ENCODE results near the gene ADGRV1.

Gene ADGRV1

DNA sequence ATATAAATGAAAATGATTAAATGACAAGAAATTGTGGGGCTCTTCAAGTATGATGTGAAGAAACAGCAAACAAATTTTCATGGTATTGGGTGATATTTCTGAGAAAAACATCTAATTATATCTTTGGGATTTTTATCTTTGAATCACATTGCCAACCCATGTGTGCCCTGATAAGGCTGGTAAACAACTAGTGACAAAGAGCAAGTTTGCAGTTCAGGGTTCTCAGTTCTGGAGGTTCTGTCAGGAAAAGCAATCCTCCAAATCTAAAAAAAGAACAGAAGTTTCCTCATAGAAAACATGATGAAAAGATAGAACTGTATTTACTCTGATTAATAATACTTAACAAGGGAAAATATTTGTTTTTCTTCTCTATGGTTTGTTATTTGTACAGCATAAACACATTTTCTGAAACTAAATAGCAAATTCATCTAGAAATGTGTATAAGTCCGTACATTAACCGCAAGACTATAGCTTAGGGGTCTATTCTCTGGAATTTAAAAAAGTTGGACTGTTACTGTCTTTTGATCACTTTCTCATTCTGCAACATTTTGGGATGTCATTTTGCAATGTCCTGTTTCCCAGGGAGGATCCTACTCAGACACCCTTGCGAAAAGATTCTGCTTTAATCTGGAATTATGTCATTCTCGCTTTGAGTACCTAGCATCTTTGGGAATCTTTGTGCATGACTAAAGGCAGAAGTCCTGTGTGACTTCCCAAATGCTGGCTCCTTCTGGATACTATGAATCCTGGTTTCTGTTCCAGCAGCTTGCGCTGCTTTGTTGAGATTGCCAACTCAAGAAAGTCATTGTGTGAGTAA is 308.5 kb downstream of the ADGRV1 start:
- in situ Hi-C loops (cut with HindIII; ENCODE audit: low sequenced_read_pairs) = no loop called here

DNA sequence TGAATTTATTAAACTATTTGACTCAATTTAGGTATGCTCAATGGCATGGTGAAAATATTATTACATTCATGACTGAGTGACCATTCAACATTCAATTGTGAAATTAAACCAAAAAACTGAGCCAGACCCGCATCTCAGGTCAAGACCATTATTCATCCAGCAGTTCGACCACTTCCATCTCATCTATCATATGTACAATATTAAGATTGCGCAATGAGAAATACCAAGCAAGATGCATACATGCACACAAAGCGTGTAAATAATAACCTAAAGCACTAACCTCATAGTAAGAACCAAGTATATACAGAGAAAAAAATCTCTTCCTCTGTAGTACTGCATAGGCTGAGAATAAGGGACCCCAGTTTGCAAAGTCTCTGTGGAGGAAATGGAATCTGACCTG is 310.2 kb downstream of the ADGRV1 start:
- in situ Hi-C loops (cut with HindIII; ENCODE audit: low sequenced_read_pairs) = no loop called here

DNA sequence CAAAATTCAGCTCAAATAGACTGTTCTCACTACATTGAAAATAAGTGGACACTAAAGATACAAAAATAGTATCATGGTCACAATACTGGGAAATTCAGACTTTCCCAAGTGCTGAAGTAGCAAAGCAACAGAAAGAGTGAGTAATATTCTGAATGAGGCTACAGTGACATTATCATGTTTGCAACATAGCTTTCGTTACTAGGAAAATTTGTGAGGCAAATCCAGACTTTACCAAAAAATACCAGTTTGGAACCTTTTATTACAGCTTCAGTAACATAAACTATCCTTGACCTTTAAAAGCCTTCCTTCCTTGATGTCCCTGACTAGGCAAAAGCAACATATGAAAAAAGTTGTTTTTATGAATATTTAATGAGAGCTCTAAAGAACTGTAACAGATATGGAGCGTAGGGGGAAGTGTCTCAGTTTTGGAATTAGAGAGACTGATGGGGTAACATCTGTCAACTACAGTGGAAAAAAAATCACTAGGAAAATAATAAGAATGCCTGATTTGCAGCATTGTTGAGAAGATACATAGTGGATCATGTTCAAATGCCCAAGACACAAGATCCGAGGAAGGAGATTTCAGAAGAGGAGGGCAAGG is 312.9 kb downstream of the ADGRV1 start:
- in situ Hi-C loops (cut with HindIII; ENCODE audit: low sequenced_read_pairs) = no loop called here

DNA sequence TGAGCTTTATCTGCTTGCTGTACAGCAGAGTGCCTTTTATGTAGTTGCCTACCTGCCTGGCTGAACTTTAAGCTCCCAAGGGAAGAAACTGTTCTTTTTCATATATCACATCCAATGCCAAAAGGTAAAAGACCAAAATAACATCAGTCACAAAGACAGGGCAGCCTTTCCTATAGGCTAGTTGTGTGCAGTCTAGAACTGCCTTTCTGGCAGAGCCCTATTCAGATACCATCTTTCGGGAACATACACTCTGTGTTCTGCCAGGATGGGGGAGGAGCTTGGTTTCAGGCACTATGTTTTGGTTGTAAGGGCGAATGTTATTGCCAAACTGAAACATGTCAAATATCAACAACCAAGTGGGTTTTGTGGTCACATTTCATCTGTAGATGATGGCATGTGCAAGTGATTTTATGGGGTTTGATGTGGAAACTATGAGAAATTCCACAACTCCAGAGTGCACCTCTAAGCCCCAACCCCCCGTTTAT is 314.5 kb downstream of the ADGRV1 start:
- in situ Hi-C loops (cut with HindIII; ENCODE audit: low sequenced_read_pairs) = no loop called here

DNA sequence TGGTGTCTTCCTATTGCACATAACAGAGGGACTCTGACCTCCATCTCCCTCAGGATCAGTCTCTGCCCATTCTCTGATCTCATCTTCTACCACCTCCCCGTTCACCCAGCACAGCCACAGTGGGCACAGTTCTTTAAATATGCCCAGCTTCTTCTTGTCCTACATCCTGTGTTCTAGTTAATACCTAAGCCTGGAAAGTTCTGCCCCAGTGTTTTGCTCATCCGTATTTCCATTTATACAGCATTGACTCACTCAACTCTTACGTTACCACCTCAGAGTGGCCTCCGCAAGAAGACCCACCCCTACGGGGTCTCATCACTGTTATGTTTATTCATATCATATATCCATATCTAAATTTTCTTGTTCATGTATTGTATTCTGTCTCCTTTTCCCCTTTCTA is 315.5 kb downstream of the ADGRV1 start:
- in situ Hi-C loops (cut with HindIII; ENCODE audit: low sequenced_read_pairs) = no loop called here

DNA sequence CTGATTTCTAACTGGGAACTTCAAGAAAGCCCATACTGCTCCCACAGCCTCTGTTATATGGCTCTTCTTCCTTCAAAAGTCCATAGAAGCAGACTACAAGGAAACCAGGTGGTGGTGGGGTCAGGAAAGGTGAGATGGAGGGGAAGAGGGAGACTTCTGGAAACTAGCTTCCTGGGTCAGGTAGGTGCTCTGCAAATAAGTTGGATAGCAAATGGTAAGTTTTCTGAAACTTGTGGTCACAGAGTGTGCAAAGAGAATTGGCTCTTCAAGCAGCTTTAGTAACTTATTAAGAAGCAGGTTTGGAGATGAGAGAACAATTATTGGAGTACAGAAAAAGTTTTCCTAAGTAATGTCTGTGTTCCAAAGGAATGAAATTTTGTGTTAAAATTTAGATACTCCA is 316.9 kb downstream of the ADGRV1 start:
- in situ Hi-C loops (cut with HindIII; ENCODE audit: low sequenced_read_pairs) = loop anchor here (25.0 kb wide), 1 partner anchor 512 kb away; the partner anchor contains the start of gene ARRDC3

DNA sequence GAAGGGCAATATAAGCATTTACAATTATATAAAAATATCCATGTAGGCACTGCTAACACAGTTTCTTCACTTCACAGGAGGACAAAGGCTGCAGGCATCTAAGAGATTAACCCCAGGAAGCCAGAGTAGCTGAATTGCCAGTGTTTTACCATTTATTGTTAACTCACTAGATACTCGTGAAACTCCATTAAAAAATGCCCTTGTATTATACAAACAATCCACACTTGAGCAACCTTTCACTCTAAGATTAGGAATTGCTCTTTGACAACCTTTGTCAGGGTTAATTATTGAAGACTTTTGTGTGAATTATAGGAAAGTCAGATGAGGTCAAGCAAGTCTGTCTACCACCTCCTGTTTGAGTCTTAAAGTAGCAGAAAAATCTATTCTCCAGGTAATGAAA is 317.8 kb downstream of the ADGRV1 start:
- in situ Hi-C loops (cut with HindIII; ENCODE audit: low sequenced_read_pairs) = loop anchor here (25.0 kb wide), 1 partner anchor 511 kb away; the partner anchor contains the start of gene ARRDC3

DNA sequence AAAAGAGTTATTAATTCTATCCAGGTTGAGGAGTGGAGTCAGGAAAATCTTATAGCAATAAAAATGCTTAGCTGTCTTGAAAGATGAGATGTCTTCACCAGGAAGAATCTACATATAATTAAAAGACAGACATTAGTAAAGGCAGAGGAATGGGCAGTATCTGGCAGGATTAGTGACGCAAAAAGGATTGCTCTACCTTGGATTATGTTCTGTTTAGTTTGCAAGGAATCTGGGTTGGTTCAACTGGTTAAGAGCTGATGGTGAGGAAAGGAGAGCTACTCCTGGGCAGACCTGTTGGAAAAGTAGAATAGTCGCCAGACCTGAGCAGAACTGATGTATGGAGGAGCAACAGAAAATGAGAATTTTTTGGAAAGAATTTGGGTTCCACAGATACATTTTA is 318.5 kb downstream of the ADGRV1 start:
- in situ Hi-C loops (cut with HindIII; ENCODE audit: low sequenced_read_pairs) = loop anchor here (25.0 kb wide), 1 partner anchor 510 kb away; the partner anchor contains the start of gene ARRDC3

DNA sequence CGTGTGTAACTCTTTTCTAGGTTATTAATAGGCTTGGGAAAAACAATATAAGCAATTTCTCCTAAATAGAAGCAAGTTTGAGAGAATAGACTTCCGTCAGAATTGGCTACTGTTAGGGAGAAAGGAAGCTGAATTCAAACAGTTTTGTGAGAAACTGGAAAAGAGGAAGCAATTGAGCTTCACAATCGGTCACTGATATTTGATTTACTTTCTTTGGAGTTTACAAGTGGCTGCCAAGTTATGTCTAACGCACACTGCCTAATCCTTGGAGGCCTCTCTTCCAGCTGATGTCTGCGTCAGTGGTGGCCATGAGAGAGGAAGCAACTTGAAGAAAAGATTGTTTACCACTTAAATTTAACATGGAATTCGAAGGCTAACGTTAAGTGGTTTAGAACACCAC is 319.5 kb downstream of the ADGRV1 start:
- in situ Hi-C loops (cut with HindIII; ENCODE audit: low sequenced_read_pairs) = loop anchor here (25.0 kb wide), 1 partner anchor 509 kb away; the partner anchor contains the start of gene ARRDC3

DNA sequence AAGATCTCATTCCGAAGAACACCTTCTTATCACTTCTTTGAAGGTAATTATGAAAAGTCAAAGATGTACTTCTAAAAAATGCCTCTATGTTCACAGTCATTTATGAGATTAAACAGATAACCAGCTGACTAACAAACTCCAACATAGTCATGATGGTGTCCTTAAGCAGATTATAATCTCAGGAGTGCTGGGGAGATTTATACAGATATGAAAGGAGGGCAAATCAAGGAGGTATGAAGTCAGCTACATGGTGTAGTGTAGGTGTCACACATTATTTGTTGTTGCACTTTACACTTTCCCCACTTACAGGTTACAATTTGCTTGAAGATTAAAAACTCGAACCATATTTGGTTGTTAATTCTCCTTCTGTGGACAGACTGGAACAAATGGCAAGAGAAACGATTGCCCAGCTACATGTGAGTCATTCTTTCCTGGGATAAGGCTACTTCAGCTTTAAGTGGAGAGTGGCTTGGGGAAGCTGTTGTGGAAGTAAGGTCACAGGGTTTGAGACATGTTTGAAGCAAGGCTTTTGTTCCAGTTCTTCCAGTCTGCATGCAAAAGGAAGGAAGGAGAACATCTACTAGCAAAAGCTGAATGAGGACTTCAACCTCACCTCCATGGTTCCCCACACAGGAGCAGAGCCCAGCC is 320.1 kb downstream of the ADGRV1 start:
- in situ Hi-C loops (cut with HindIII; ENCODE audit: low sequenced_read_pairs) = loop anchor here (25.0 kb wide), 1 partner anchor 509 kb away; the partner anchor contains the start of gene ARRDC3

DNA sequence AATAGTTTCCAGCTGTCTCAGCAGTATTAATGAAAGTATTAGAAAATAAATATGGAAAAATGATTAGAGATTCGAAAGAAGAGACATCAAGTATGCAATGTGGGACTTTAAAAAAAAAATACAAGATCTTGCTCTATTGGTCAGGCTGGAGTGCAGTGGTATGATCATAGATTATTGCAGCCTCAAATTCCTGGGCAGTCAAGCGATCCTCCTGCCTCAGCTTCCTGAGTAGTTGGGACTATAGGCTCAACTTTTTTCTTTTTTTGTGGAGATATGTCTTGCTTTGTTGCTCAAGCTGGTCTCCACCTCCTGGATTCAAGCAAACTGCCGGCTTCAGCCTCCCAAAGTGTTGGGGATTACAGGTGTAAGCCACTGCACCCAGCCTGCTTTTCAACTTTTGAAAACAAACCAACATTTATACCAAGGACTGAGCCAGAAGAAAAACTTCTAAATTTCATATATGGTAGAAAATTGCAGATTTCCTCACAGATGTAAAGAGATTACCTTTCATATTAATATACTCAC is 323.1 kb downstream of the ADGRV1 start:
- in situ Hi-C loops (cut with HindIII; ENCODE audit: low sequenced_read_pairs) = loop anchor here (25.0 kb wide), 1 partner anchor 506 kb away; the partner anchor contains the start of gene ARRDC3

DNA sequence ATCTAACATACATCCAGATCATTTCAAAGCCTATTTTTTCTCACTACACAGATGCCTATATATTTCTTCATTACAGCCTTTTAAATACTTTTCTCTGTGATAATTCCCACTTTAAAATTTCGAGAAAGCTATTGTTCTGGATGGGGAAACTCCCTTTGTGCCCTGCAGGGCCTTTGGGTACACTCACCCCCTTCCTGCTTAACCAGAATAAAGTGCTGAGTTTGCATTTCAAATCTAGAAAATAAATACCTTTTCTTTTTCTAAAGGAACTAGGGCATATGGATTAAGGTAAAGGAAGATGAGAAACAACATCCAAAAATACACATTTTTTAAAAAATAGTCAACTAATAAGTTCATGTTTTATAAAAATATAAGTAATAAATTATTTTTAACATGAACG is 323.9 kb downstream of the ADGRV1 start:
- in situ Hi-C loops (cut with HindIII; ENCODE audit: low sequenced_read_pairs) = loop anchor here (25.0 kb wide), 1 partner anchor 505 kb away; the partner anchor contains the start of gene ARRDC3

DNA sequence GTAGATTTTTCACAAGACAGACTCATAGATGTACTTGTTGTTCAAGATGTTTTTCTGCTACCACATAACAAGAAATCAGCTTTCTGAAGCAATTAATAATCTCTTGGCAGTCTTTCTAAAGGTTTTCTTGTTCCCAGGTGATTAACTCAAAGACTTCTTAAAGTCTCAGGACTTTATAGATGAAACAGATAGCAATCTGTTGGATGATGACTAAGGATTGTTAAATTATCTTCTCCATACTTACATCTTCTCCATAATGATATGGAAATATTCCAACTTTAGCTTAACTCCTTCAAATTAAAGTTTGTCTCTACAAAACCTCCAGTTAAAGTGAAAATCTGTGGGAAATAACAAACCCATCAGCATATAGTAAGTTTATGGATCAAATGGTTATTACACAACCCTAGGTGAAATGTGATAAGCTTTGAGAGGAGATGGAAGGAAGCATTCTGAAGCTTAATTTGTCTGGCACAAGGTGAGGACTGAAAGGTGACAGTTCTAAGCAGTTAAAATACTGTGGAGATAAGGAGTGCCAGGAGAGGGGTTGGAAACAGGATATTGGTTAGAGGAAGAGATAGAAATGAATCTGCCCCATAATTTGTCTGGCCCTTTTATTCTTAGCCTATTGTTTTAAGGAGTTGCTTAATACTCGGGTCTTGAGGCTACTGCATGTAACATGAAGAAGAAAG is 326.7 kb downstream of the ADGRV1 start:
- in situ Hi-C loops (cut with HindIII; ENCODE audit: low sequenced_read_pairs) = loop anchor here (25.0 kb wide), 1 partner anchor 502 kb away; the partner anchor contains the start of gene ARRDC3

DNA sequence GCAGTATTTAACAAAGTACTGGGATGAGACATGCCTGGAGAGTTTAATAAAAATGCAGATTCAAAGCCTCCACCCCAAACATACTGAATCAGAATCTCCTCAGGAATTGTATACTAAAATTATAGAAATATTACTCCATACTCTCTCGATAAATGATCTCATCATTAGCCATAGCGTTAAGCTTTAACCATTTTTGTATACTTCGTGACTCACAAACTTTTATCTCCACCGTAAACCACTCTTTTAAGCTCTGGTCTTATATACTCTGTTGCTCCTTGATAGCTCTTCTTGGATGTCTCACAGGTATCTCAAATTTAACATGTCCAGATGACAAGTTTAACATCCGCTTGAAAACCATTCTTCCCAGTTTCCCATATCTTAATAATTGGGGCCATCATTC is 327.8 kb downstream of the ADGRV1 start:
- in situ Hi-C loops (cut with HindIII; ENCODE audit: low sequenced_read_pairs) = loop anchor here (25.0 kb wide), 1 partner anchor 501 kb away; the partner anchor contains the start of gene ARRDC3

DNA sequence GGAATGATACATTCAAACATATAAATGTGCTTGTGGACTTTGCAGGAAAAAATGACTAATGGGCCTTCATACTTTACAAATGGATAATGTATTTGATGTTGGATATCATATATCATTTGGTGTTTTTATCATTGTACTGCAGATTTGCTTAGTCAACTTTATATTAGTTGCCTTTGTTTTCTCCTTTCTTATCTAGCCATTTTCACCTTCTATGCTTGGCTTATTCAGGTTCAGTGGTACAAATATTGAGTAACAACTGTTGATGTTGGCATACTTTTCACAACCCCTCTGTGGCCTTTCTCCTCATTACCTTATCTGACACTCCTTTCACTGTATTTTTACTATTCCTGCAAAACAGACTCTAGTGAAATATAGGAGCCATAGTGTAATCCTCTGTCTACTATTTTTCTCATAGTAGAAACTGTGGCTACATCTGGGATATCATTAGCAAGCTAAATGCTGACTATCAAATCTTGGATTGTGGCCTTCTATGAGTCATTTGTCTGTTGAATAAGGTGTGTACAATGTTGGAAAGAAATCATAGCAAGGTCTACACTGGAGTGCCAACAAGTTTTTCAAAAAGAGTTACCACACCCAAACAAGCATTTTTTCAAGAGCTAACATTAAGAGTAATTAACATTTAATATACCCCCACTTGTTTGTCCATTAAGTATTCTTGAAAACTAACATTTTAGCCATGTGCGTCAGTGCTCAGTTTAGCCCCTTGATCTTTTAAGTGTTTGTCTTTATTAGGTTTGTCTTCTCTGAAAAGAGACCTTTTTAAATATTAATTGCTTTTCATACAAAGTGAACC is 330.1 kb downstream of the ADGRV1 start:
- in situ Hi-C loops (cut with HindIII; ENCODE audit: low sequenced_read_pairs) = loop anchor here (25.0 kb wide), 1 partner anchor 499 kb away; the partner anchor contains the start of gene ARRDC3

DNA sequence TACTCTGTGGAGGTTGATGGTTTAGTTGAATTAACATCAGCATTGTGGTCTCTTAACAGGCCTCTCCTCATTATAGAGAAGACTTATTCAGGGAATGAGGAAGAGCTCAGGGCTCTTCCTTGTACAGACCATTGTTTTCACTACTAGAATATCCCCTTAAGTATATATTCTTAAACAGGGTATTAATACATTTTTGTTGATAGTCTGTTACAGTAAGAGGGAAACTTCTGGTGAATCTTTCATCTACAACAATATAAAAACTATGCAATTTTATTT is 330.7 kb downstream of the ADGRV1 start:
- in situ Hi-C loops (cut with HindIII; ENCODE audit: low sequenced_read_pairs) = loop anchor here (25.0 kb wide), 1 partner anchor 498 kb away; the partner anchor contains the start of gene ARRDC3

DNA sequence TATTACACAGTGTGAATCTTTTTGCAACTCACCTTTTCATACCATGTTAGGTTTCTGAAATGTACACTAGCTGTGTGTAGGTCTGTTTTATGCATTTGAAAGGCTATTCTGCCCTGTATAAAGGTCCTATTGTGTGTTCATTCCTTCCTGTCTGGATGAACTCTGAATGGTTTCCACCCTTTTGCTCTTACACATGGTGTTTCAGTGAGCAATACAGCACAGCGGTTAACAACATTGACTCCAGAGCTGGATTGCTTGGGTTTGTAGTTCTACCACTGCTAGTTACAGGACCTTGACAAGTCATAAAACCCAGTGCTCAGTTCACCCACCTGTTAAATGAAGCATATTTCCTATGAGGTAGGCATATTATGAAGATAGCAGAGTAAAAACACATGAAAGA is 331.6 kb downstream of the ADGRV1 start:
- in situ Hi-C loops (cut with HindIII; ENCODE audit: low sequenced_read_pairs) = loop anchor here (25.0 kb wide), 1 partner anchor 497 kb away; the partner anchor contains the start of gene ARRDC3

DNA sequence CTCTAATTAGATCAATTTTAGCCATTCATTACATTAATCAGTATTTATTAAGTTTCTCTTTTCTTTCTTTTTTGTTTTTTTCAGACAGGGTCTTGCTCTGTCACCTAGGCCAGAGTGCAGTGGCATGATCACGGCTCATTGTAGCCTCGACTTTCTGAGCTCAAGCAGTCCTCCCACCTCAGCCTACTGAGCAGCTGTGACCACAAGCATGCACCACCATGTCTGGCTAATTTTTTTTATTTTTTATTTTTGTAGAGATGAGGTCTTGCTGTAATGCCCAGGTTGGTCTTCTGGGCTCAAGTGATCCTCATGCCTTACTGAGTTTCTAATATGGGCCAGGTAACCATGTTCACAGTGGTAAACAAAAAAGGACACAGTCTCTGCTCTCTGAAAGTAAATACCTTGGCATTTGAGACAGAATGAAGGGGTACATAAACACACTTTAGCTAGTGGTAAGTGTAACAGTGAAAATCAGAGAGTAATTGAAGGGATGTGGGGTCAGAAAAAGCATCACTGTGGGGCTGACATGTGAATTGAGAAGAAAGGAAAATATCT is 336.3 kb downstream of the ADGRV1 start:
- in situ Hi-C loops (cut with HindIII; ENCODE audit: low sequenced_read_pairs) = loop anchor here (25.0 kb wide), 1 partner anchor 492 kb away; the partner anchor contains the start of gene ARRDC3

DNA sequence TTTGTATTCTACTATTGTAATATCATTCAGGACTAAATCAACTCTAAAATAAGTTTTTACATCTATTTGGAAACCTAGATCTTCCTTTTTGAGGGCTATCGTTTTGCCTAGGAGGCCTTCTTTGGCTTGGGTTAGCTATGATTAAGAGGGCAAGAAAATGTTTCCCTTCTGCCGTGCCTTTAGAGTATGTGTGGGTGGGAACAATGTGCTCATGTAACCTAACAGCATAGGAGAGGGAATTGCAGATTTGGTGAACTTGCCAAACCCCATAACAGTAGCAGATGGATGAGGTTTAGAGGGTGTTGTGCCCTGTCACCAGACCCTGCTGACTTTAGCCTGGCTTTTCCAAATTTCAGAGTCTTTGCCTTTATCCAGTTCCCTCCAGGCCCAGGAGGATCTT is 339.0 kb downstream of the ADGRV1 start:
- in situ Hi-C loops (cut with HindIII; ENCODE audit: low sequenced_read_pairs) = loop anchor here (25.0 kb wide), 1 partner anchor 490 kb away; the partner anchor contains the start of gene ARRDC3
